Measurements from ENCODE around the gene CCNA1. TPM values are rescaled to one million over a fixed set of nuclear protein-coding genes. Genes with fewer than 3 reads are reported as not detected.

CCNA1 gene
- total RNA-seq, 1 donor from 2014 or later = 3.1 TPM

GRCh38 chr13:36454121-36454520 is 21.8 kb downstream of the CCNA1 start:
- ATAC-seq = no peak

GRCh38 chr13:36454987-36455386 is 22.7 kb downstream of the CCNA1 start:
- ATAC-seq = no peak

- peak; percentile 48 for ATAC-seq
These were observed 24.3 kb downstream of the CCNA1 start for GRCh38 chr13:36456577-36456976.

GRCh38 chr13:36461506-36461905 is 29.2 kb downstream of the CCNA1 start:
- ATAC-seq = no peak

GRCh38 chr13:36475468-36475867 is 43.2 kb downstream of the CCNA1 start:
- no peak for ATAC-seq

GRCh38 chr13:36476661-36477060 is 44.4 kb downstream of the CCNA1 start:
- ATAC-seq = no peak

- ATAC-seq = no peak
These were observed 48.6 kb downstream of the CCNA1 start for GRCh38 chr13:36480726-36481427.

GRCh38 chr13:36490055-36490454 is 57.8 kb downstream of the CCNA1 start:
- peak; percentile 61 for ATAC-seq

Other genes with a start within 250 kb of the CCNA1 start
- 0.16 TPM for gene SOHLH2, start 217.9 kb upstream of the CCNA1 start, total RNA-seq
- 0.40 TPM for gene CCDC169, start 134.7 kb upstream of the CCNA1 start, total RNA-seq
- gene SPART, start 86.1 kb upstream of the CCNA1 start, total RNA-seq = 14.2 TPM
- gene SERTM1, start 241.5 kb downstream of the CCNA1 start, total RNA-seq = not detected

Measured in esophagus mucosa (tissue), 1 donor.